ENCODE results near the gene SMU1.
A peak's percentile ranks its signal among the peaks of the same experiment; 100 is the strongest.

SMU1 gene

GRCh38 chr9:33024966-33025571, 51.4 kb downstream of the SMU1 start, which contains the start of gene DNAJA1:
TSS of gene DNAJA1 (plus strand) at chr9:33025273. CDS start at chr9:33026485, 1,212 bp downstream.
- no peak for TF ChIP-seq CTCF (conservative IDR thresholded peaks at IDR 0.05; ENCODE audit: low read length)
- H3K4me3 ChIP-seq (ENCODE audit: low read length), result peak within 1 kb of the TSS; percentile 99
- peak; percentile 95 for DNase-seq (ENCODE audit: low read depth)

- peak overlapping the region; percentile 99 for H3K4me3 ChIP-seq (ENCODE audit: low read length)
- no peak for TF ChIP-seq CTCF (conservative IDR thresholded peaks at IDR 0.05; ENCODE audit: low read length)
- DNase-seq (ENCODE audit: low read depth), result peak; percentile 41
These were observed 52.1 kb downstream of the SMU1 start for GRCh38 chr9:33024126-33024965.

- no peak for DNase-seq (ENCODE audit: low read depth)
- no peak for TF ChIP-seq CTCF (conservative IDR thresholded peaks at IDR 0.05; ENCODE audit: low read length)
- H3K4me3 ChIP-seq (ENCODE audit: low read length), result peak overlapping the region; percentile 99
These were observed 52.8 kb downstream of the SMU1 start for GRCh38 chr9:33023661-33024060.

GRCh38 chr9:33022755-33023154, 53.7 kb downstream of the SMU1 start:
- no peak for DNase-seq (ENCODE audit: low read depth)
- TF ChIP-seq CTCF (conservative IDR thresholded peaks at IDR 0.05; ENCODE audit: low read length), result no peak
- H3K4me3 ChIP-seq (ENCODE audit: low read length), result no peak overlapping the region

GRCh38 chr9:33022303-33022702, 54.2 kb downstream of the SMU1 start:
- H3K4me3 ChIP-seq (ENCODE audit: low read length), result no peak overlapping the region
- no peak for DNase-seq (ENCODE audit: low read depth)
- no peak for TF ChIP-seq CTCF (conservative IDR thresholded peaks at IDR 0.05; ENCODE audit: low read length)

GRCh38 chr9:33019797-33020196, 56.7 kb downstream of the SMU1 start:
- no peak for TF ChIP-seq CTCF (conservative IDR thresholded peaks at IDR 0.05; ENCODE audit: low read length)
- H3K4me3 ChIP-seq (ENCODE audit: low read length), result no peak overlapping the region
- DNase-seq (ENCODE audit: low read depth), result no peak

Measured in AG10803 (cell line).